ENCODE results near the gene SYNGR1.

SYNGR1 gene

GRCh38 chr22:39349967-39350726 lies at the start of gene SYNGR1:
Gene SYNGR1, plus strand, starts transcription at chr22:39349991. Its CDS starts 20 bp downstream, at chr22:39350011.
- no peak for DNase-seq

- no peak for DNase-seq
Observed at GRCh38 chr22:39300186-39300830, 49.5 kb upstream of the SYNGR1 start.

- no peak for DNase-seq
Observed at GRCh38 chr22:39301108-39301507, 48.7 kb upstream of the SYNGR1 start.

- no peak for DNase-seq
Observed at GRCh38 chr22:39301926-39302325, 47.9 kb upstream of the SYNGR1 start.

GRCh38 chr22:39302431-39302960 lies 47.3 kb upstream of the SYNGR1 start:
- DNase-seq = no peak

GRCh38 chr22:39303358-39303757 lies 46.4 kb upstream of the SYNGR1 start:
- DNase-seq = no peak

GRCh38 chr22:39303892-39304671 lies 45.7 kb upstream of the SYNGR1 start:
- DNase-seq = no peak

- DNase-seq = peak; percentile 72
Observed at GRCh38 chr22:39306456-39307361, 43.1 kb upstream of the SYNGR1 start.

GRCh38 chr22:39308614-39309363 lies 41.0 kb upstream of the SYNGR1 start:
- DNase-seq = no peak

- no peak for DNase-seq
Observed at GRCh38 chr22:39309364-39309861, 40.4 kb upstream of the SYNGR1 start.

- no peak for DNase-seq
Observed at GRCh38 chr22:39309881-39310714, 39.7 kb upstream of the SYNGR1 start.

- DNase-seq = peak; percentile 55
Observed at GRCh38 chr22:39311592-39312400, 38.0 kb upstream of the SYNGR1 start.

- DNase-seq = no peak
Observed at GRCh38 chr22:39312410-39312809, 37.4 kb upstream of the SYNGR1 start.

GRCh38 chr22:39313258-39314001 lies 36.4 kb upstream of the SYNGR1 start:
- DNase-seq = no peak

- DNase-seq = no peak
Observed at GRCh38 chr22:39314251-39314971, 35.4 kb upstream of the SYNGR1 start.

GRCh38 chr22:39315389-39315788 lies 34.4 kb upstream of the SYNGR1 start:
- DNase-seq = no peak

- DNase-seq = peak; percentile 85
Observed at GRCh38 chr22:39316440-39317083, 33.2 kb upstream of the SYNGR1 start.
